DMS53 treated with DMSO at 0.1 percent for 48 hours (cell line): Measurements from ENCODE around the gene SLC39A2.
"Not testable (repeated sequence)": the region's sequence is repeated elsewhere in the genome, so short reads cannot be mapped to it uniquely, and the experiment has no call there.

Experiments used
- DNase-seq: peaks from one replicate; lab custom pipeline; 2025; ENCODE audit not compliant: unreplicated experiment; lab: John Stamatoyannopoulos, UW

The SLC39A2 gene

DNA sequence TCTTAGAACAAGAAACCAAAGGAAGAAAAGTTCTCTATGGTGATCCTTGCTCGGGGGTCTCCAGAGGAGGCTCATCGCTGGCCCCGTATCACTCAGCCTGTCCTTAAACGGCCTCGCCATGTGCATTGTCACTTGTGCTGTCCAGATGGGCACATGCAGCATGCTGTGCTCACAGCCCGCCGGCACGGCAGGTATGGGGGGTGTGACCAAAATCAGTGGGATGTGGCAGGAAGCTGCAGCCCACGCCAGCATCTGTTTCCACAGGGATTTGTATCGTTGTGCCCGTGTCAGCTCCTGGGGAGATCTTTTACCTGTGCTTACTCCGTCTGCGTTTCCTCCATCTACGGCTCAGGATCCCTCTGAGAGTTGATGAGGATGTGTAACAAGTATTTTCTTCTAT, 2.6 kb upstream of the SLC39A2 start:
- DNase-seq, result no peak

DNA sequence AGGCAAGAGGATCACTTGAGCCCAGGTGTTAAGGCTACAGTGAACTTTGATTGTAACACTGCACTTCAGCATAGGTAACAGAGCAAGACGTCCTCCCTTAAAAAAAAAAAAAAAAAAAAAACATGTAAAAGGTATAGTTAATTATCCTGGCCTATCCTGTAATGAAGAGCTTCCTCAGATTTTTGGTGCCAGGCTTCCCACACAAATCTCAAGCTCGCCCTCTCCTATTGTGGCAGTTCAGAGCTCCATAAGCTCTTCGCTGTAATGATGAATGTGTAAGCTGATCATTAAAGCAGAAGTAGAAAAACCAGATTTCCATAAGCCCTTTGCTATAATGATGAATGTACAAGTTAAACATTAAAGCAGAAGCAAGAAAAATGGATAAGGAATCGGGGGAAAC, 2.0 kb upstream of the SLC39A2 start:
- no peak for DNase-seq

DNA sequence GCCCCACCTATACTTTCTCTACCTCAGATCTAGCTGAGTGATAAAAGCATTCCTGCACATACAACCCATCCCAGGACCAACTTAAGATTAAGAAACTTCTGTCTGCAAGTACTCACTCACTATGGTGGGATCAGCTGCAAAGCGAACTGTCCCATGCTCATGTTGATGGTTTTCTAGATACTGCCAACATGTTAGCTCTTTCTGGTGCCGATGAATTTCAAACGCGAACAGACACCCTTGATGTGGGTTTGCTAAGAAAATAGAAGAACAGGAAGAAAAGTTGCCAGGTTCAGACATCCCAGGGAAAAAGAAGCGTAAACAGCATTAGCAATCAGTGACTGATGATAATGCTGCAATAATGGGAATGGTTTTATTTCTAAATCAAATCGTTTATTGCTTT, 1.5 kb upstream of the SLC39A2 start:
- no peak for DNase-seq

DNA sequence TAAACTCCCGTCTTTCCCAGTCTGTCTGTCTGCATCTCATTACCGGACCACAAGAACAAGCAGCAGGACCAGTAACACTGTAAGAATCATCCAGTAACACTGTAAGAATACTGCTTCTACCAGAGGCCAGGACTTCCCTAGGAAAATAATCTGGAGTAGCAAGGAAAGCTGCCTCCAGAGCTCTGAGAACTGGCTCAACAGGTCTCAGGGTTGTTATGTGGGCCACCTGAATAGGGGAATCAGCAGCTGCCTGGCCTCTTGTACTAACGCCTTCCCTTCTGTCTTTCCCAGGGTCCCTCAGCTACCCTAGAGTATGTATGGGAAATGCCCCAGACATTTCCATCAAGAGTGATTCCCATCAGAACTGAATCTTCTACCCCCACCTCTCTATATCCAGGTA, 954 bp upstream of the SLC39A2 start:
- no peak for DNase-seq

DNA sequence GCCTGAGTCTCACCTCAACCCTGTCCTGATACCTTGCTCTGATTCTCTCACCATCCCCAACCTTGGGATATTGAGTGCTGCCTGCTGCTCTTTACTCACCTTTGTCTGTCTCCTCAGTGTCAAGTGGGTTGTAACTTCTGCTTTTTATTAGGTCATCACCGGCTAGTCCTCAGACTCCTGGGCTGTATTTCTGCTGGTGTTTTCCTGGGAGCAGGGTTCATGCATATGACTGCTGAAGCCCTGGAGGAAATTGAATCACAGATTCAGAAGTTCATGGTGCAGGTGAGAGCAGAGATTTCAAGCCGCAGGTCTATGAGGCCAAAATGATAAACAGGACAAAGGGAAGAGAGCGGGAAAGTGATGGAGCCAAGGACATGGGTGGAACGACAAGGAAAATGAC, 498 bp downstream of the SLC39A2 start:
- no peak for DNase-seq

DNA sequence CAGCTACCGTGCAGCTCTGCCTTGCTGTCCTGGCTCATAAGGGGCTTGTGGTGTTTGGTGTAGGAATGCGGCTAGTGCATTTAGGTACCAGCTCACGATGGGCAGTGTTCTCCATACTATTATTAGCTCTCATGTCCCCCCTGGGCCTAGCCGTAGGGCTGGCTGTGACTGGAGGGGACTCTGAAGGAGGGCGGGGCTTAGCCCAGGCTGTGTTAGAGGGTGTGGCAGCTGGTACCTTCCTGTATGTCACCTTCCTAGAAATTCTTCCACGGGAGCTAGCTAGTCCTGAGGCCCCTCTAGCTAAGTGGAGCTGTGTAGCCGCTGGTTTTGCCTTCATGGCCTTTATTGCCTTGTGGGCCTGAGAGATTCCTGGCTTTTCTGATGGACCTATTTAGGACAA, 2.1 kb downstream of the SLC39A2 start:
- no peak for DNase-seq

DNA sequence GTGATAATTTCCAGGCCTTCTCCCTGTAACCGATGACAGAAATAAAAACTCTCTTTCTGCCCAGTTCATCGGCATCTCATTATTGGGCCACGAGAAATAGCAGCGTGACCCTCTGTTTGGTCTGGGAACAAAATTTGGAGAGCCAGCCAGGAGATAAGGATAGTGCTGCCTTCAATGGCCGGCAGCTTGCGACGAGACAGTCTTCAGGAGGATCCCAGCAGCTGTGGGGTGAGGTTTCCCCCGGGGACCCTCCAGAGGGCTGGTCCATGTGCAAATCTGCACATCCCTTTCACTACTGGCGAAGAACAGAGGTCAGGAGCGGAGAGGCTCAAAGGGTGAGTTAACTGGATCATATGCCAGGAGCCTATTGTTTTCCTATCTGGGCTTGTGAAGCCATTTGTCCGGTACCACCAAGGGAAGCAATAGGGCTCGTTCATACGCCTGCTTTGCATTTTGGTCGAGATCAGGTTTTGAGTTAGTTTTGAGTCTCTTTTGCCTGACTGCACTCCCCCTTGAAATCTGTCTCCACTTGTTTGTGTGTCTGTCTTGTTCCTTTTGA, 4.8 kb downstream of the SLC39A2 start:
- DNase-seq, result no peak

DNA sequence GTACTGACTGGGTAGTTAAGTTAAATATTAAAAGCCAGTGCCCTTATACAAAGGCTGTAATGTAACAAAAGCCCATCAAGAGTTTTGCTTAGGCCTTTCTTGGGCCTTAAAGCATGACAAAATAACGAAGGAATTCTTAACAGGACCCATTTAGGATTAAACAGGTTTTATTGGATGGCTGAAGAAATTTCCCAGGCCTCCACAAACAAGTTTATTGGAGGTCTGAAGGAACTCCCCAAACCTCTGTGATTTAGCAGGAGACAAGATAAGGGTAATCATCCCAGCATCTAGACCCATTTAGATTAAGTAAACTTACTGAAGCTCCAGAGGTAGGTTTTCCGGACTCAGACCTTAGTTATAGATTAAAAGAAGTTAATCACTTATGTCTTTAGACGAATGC, 10.6 kb downstream of the SLC39A2 start:
- DNase-seq, result not testable (repeated sequence)

DNA sequence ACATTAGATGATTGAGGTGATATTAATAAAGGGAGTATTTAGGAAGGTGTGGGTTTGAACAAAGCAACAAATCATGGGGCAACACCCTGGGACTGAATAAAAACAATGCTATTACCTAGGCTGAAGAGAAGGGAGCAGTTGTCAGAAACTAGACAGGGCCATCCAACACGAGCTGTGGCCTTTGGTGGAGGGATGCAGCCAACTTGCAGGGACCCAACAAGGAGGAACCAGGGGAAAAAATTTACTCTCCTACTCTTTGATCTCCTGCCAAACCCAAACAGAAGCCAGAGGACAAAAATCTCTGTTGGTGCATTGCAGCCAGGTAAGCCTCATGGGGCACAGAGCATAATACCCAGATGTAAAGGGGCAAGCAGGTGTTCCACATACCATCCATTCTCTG, 12.0 kb downstream of the SLC39A2 start:
- DNase-seq, result no peak

DNA sequence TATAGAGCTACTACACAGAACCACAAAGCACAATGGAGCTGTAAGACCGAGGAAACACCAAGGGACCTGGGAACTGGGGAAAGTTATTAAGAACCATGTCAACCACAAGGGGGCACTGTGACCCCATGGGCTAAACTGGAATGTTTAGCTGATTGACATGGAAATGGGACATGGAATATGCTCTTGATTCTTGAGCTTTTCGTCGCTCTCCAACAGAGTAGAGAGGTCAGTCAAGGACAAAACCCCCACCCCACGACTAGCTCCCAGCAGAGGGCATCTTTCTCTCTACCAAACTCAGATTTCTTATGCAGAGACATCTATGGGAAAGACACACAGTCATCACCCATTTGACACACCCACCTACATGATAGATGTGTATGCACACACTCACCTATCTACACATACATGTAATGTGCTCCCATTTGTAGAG, 15.7 kb downstream of the SLC39A2 start:
- DNase-seq, result peak; percentile 35

DNA sequence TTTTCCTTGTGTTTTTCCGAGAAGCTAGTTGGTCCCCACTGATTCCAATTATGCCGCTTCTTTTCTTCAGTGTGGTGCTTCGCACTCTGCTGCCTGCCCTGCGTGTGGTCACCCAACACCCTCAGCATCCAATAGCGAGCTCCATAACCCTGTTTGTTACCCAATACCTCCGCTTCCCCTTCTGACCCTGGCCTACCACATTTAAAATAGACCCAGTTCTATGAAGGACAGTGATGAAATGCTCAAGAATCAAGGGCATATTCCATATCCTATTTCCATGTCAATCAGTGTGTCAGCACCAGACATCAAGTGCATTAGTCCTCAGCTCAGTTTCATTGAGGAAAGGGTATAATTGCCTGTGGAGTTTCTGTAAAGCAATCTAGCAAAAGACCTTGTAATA, 16.2 kb downstream of the SLC39A2 start:
- no peak for DNase-seq

DNA sequence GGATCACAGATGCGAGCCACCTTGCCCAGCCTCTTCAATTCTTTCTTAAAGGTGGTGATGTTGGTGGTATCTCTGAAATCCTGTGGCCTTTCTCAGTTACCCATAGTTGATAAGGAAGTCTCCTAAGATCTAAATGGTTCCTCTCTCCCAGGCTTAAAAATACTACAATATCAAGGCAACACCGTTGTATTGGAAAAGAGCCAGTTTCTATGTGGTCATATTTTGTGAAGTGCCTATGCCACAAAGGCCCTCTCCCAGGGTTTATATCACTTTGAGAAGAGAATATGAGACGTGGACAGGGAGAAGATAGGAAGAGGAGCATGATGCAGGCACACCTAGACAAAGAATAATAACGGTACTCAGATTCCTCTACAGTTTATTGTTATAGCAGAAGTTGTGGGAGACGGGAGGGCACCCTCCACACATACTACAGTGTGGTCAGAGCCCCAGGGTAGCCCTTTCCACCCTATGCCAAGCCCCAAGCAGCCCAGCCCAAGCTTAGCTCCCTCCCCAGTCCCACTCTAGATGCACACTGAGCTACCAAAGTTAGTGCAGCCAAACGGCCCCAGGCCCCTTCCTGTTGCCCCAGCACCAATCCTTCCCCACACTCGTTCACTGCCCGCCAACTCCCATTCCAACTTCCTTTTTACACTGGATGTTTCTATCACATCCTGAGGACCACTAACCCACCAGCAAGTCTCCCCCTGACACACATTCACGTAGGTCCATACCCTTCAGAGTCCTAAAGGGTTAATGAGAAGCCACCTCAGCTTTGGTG, 17.5 kb downstream of the SLC39A2 start:
- no peak for DNase-seq

DNA sequence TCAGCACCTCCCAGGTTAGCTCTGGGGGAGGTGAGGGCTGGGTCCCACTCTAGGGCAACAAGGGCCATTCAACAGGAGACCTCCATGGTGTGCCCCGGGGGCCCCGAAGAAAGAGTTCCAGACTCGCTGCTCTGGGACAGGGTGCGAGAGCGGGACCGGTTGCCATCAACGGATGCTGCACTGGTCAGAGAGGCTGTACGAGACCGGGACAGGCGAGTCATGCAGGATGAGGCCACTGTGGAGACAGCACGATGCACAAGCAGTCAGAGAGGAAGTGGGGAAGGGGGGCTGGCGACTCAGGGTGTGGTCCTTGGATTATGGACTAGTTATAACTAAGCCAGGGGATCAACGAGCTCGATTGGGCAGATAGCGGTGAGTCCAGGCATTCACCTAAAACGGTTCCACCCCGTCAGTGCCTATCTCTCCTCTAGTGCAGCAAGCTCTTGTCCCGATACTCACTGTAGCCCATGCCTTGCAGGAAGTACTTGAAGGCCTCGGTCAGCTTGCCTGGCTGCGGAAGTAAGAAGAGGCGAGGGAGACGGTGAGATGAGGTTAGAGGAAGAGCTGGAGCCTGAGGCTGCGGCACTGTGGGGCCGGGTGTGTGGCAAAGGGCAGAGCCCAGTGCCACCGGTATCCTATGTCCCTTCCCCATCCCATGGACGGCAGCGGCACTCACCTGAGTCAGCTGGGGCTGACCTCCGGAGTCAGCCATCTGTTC, 18.6 kb downstream of the SLC39A2 start:
- DNase-seq, result no peak

DNA sequence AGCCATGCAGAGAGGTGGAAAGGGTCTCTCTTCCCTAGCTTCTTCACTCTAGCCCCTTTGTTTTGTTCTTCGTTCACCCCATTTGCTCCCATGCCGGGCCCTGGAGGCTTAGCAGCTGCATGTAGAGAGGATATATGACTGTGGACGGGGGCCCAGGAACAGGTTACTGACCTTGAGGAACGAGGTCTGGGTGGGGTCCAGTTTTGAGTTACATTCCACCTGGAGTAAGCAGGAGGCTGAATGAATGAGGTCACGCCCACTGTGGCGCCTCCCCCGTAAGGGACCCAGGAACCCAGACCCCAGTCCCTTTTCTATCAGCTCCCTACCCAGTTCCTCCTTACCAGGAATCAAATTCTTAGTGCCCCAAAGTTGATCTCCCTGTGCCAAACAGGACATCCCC, 19.2 kb downstream of the SLC39A2 start:
- DNase-seq, result no peak

DNA sequence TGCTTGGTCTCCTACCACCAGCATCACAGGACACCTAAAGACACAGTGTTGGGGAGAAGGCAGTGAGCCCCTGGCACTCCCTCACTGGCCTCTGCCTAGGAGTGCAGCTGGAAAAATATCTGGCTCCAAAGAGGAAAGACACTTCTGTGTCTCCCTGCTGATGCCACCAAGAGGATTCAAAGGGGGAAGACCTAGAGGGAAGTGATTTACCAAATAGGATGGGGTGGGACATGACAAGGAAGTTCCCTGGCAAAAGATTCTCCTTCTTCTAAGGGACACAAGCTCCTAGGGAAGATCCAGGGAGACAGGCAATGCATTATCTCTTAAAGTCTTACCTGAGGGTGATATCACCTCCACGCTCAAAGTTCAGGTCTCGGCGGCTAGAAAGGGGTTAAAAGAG, 19.7 kb downstream of the SLC39A2 start:
- no peak for DNase-seq

DNA sequence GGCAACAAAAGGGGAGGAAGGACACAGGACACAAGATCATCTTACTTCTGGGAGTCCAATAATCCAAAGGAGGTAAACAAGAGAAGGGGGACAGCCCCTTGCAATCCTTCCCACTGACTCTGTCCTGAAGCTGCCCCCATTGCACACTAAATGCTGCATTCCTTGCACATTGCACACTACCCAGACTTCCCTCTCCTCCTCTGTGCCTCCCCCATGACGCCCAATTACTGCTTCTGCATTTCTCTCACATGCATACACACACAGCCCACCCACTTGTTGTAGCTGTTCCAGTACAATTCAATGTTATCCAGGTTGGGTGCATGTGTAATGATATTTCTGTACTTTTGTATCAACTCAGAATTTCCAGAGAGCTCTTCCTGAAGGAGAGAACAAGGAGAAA, 20.3 kb downstream of the SLC39A2 start:
- no peak for DNase-seq

DNA sequence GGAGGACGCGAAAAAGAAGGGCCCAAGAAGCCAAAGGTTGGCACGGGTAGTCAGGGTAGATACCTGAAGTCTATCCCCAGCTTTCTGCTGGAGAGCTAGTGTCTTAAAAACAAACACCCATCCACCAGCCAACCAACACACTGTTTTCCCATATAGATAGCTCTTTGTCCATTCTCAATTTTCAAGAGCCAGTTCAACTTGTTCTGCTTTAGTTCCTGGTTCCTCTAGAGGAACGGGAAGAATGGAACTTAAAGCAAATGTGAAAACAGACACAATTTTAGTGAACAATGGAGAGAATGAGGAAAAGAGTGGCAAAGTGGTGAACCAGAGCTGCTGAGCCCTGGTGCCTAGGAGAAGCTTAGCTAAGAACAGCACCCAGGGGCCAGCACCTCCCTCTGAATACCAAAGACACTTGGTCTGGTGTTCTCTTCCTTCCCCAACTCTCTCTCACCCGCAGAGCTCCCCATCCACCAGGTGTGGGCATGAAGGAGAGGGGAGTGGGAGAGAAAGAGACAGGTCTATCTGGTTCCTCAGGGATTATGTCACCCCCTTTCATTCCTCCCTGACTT, 22.0 kb downstream of the SLC39A2 start:
- DNase-seq, result no peak

DNA sequence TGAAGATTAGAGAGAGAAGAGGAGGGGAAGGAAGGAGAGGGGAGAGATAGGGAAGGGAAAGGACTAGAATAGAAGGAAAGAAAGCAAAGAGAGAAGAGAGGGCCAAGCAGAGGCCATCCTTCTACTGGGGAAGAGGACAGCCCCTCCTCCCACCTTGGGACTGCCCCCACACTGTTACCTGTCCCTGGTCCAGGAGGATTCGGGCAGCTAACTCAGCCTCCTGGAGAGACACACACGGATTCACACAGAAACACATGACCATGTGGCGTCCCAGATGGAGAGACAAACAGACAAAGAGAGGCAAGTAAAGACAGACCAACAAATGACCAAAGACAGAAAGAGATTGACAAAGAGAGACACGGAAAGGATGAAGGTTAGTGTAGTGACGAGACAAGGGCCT, 23.6 kb downstream of the SLC39A2 start:
- DNase-seq, result no peak

DNA sequence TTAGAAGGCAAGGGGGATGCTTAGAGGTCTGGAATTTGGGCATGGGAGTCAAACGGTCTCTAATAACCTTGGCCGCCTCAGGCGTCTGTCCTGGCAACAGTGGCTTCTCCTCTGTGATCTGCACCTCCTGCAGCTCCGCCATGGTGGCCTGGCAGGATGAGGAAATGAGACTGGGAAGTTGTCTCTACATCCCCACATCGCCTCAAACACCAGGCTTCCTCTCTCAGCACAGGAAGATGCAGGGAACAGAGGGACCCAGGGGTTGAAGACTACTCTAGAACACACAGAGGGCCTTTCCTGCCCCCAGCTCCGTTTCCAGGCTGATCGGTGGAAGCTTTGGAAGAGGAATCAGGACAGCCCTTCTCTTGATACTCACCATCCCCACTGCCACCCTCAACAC, 24.1 kb downstream of the SLC39A2 start:
- no peak for DNase-seq

DNA sequence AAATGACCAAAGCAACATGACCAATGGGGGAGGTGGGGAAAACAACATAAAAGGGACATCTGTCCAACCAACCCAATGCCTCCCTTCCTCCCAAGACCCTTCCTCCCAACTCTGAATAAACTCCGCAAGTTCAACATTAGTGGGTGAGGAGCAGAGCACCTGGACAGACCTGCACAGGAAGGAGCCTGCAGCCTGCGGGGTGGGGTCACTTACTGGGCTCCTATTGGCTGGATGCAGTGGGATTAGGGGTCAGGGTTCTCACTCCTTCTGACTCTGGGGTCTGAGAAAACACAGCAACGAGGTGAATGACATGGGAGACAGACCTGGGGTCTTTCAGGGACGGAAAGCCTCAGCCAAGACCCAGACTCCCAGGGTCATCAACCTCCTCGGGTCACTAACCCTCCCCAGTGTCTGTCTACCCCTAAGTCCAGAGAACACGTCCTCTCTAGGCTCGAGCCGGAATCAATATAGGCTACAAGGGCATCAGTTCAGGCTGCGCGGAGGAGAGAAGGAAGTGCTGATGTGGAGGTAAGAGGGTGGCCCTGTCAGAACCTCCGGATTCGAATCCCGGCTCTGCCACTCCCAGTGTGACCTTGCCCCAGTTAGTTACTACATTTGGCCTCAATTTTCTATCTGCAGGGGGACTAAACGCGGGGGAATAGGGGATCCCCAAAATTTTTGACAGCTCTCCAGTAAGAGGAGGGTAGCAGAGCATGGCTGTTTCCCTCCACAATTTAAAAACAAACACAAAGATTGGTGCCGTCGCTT, 24.9 kb downstream of the SLC39A2 start:
- no peak for DNase-seq
